Measurements from ENCODE around the gene LYRM4. TPM values are rescaled to one million over a fixed set of nuclear protein-coding genes. Genes with fewer than 3 reads are reported as not detected.

Gene LYRM4
- total RNA-seq, 2 experiments from 2014 or later = 21.2 to 22.7 TPM

DNA sequence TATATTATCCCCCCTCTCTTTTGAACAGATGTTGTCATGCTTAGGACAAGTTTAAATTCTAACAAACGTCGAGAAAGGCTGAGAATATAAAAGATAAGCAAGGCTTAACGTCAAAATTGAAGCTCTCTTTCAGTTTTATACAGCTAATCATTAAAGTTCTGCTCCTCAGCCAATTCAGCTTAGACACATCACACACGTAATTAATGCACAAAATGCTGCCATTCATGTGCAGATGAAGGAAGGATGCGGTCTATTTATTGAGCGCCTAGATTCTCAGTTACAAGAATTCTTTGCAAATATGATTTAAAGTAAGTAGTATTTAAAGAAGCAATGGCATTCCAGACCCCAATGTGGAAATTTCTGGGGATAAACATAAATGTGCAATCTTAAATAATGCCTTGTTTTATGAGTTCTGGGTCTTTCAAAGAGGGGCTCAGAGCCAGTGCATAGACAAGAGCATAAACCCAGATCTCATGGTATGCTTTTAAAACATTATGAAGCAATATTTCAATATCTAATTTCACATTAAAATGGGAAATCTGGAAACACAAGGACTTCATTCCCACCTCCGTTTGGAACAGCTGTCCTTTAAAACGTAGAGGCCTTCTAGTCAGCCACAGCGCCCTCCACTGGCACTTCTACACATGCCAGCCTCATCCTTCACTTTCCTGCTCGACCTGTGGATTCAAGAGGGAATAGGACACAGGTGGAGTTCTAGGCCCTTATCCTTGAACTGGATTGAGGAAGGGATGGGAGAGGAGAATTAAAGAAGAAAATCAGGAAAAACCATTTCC, 85.8 kb downstream of the LYRM4 start:
- Mint-ChIP-seq H3K4me3 (peak overlapping the region; percentile 57), H3K27ac (peak overlapping the region; percentile 89)
- peak; percentile 39 for DNase-seq

DNA sequence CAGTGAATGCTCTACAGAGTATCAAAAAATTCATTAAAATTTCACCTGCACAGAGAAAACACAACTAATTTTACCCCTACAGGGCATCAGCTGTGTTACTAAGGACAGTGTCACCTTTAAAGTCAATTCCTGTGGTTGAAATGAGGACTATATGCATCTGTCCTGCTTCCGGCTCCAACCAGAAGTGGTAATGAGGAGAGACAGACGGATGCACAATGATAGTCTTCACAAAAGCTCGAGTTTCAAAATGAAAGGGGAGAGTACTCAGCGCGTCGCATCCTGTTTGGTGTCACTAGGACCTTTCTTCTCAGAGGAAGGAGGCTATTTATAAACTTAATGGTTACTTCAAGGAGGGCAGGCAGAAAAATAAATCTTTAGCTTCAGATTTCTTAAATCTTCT, 86.5 kb downstream of the LYRM4 start:
- ChIA-PET POLR2A (interaction anchor here (0.6 to 3.0 kb wide), 15 partner anchors 9 to 171 kb away, joined by 3 to 28 read pairs (median 4); partner anchors contain the start of genes FARS2, LYRM4 and RPP40), CTCF (interaction anchor here (0.8 to 2.0 kb wide), 18 partner anchors 9 to 205 kb away, joined by 3 to 18 read pairs (median 4); no protein-coding TSS in a partner anchor)
- no peaks in the 10 kb centered on the region for H3K27me3 Mint-ChIP-seq
- peaks cover 1% of the 10 kb centered on the region for H3K36me3 Mint-ChIP-seq (ENCODE audit: low read depth)
- peak overlapping the region; percentile 57 for H3K4me3 Mint-ChIP-seq
- peak overlapping the region; percentile 89 for H3K27ac Mint-ChIP-seq
- peak; percentile 79 for DNase-seq
- H3K9me3 Mint-ChIP-seq = no peaks in the 10 kb centered on the region
- H3K4me1 Mint-ChIP-seq = peaks cover 50% of the 10 kb centered on the region

More for the DNA sequence above, 85.8 kb downstream of the LYRM4 start:
- Mint-ChIP-seq H3K4me1 (peaks cover 54% of the 10 kb centered on the region), H3K36me3 (ENCODE audit: low read depth) (peaks cover 3% of the 10 kb centered on the region), H3K27me3 (no peaks in the 10 kb centered on the region), H3K9me3 (no peaks in the 10 kb centered on the region)
- CTCF ChIA-PET = interaction anchor here (0.8 to 2.0 kb wide), 17 partner anchors 10 to 205 kb away, joined by 3 to 18 read pairs (median 3); no protein-coding TSS in a partner anchor
- POLR2A ChIA-PET = interaction anchor here (0.9 to 3.0 kb wide), 14 partner anchors 8 to 172 kb away, joined by 3 to 28 read pairs (median 4); partner anchors contain the start of genes FARS2, LYRM4 and RPP40

DNA sequence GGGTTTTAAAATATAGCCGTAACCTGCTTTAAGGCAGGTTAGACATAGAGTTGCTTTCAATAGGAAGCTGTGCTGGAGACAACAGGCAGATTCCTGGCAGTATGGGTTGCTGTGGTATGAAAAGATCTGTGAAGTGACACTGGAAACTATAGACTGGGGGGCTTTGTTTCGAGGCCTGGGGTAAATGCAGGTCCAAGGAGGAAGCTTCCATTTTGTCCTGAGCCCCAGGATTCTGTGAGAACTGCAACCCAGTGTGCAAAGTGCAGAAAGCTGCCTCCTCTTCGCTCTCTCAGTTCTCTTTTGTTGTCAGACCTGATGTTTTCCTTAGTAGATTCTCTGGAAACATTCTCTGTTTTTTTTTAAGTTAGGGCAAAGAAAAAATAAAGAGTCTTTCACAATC, 86.9 kb downstream of the LYRM4 start:
- H3K4me1 Mint-ChIP-seq = peaks cover 48% of the 10 kb centered on the region
- peak overlapping the region; percentile 57 for H3K4me3 Mint-ChIP-seq
- no peaks in the 10 kb centered on the region for H3K36me3 Mint-ChIP-seq (ENCODE audit: low read depth)
- no peak for DNase-seq
- H3K9me3 Mint-ChIP-seq = no peaks in the 10 kb centered on the region
- POLR2A ChIA-PET = interaction anchor here (0.6 to 3.0 kb wide), 12 partner anchors 8 to 170 kb away, joined by 3 to 28 read pairs (median 4); partner anchors contain the start of genes FARS2, LYRM4 and RPP40
- CTCF ChIA-PET = interaction anchor here (0.8 to 2.0 kb wide), 14 partner anchors 9 to 171 kb away, joined by 3 to 18 read pairs (median 4); no protein-coding TSS in a partner anchor
- peak overlapping the region; percentile 89 for H3K27ac Mint-ChIP-seq
- no peaks in the 10 kb centered on the region for H3K27me3 Mint-ChIP-seq

DNA sequence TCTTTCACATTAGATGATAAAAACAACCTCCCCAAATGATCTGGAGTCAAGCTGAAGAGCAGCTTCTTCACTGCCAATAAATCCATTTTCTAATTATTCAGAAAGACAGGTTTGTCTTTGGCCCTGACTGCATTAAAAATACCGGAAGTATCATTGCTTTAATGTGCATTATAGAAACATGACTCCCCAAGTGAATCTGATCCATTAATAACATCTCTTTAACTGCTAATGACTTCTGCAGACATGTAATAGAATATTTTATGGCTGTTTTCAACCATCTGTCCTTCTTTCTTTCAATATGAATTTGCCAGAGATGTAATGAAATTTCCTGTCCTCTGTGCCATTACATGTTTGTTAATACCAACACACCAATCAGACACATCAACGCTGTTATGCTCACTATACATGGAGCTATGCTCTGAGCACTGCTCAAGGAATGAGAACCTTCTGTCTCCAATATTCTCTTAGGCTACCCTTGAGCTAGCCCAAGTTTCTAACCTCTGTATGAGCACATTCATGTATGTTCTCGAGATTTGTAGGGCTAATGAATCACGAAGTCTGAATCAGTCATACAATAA, 87.8 kb downstream of the LYRM4 start:
- no peak for DNase-seq
- Mint-ChIP-seq H3K27ac (peak overlapping the region; percentile 89), H3K4me3 (no peak overlapping the region), H3K9me3 (no peaks in the 10 kb centered on the region), H3K4me1 (peaks cover 45% of the 10 kb centered on the region), H3K36me3 (ENCODE audit: low read depth) (no peaks in the 10 kb centered on the region), H3K27me3 (no peaks in the 10 kb centered on the region)
- CTCF ChIA-PET = interaction anchor here (1.6 to 2.0 kb wide), 2 partner anchors 8 to 29 kb away, joined by 9 read pairs; no protein-coding TSS in a partner anchor
- POLR2A ChIA-PET = interaction anchor here (1.0 to 3.0 kb wide), 2 partner anchors 20 to 130 kb away, joined by 3 to 20 read pairs; no protein-coding TSS in a partner anchor

DNA sequence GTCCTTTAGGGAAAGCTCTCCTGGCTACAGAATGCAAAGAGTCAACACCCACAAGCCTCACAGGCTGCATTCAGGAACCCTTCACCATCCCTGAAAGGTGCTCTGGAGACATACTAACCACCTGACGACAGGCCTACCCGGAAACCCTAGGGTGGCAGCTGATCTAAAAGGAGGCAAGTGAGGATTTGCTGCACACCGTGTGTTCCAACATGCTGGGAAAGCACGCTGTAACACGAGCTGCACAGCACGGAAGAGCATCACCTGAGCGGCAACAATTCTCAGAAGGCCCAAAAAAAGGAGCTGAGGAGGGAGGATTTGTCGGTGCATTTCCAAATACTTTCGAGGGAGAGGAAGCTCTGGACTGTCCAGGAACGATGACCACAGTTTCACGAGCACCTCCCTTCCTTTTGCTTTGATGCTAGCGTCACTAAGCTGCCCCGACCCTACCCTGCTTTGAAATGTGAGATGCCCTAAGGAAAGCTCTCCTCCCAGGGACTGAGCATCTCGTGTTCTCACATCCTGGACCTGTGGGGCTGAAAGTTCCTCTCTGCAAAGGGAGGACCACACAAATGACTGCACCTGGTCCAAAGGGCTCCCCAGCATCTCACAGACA, 88.6 kb downstream of the LYRM4 start:
- Mint-ChIP-seq H3K9me3 (no peaks in the 10 kb centered on the region), H3K36me3 (ENCODE audit: low read depth) (no peaks in the 10 kb centered on the region), H3K4me3 (no peak overlapping the region), H3K4me1 (peaks cover 41% of the 10 kb centered on the region), H3K27ac (no peak overlapping the region), H3K27me3 (no peaks in the 10 kb centered on the region)
- no peak for DNase-seq
- POLR2A ChIA-PET = interaction anchor here (1.0 kb wide), 1 partner anchor 21 kb away, joined by 3 read pairs; no protein-coding TSS in a partner anchor
- CTCF ChIA-PET = interaction anchor here (1.6 kb wide), 1 partner anchor 28 kb away, joined by 9 read pairs; no protein-coding TSS in a partner anchor

DNA sequence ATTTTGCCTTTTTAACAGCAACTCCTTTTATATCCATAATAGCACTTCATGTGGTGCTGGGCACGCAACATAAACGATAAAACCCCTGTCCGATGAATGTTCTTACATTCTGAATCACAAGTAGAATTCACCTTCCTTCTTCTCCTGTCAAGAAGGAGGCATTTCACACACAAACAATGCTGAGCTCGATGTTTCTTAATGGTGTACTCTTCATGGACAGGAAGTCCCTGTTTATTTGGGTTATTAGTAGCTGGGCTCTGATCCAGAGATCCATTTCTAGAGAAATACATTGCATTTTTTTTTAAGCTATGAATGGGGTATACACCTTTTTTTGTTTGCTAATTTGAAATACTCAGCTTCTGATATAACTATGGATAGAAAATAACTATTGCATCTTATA, 93.2 kb downstream of the LYRM4 start:
- Mint-ChIP-seq H3K27me3 (no peaks in the 10 kb centered on the region), H3K9me3 (no peaks in the 10 kb centered on the region), H3K4me3 (no peak overlapping the region), H3K36me3 (ENCODE audit: low read depth) (no peaks in the 10 kb centered on the region), H3K27ac (no peak overlapping the region), H3K4me1 (peaks cover 6% of the 10 kb centered on the region)
- CTCF ChIA-PET = interaction anchor here (4.0 kb wide), 1 partner anchor 24 kb away, joined by 14 read pairs; no protein-coding TSS in a partner anchor
- DNase-seq = no peak
- POLR2A ChIA-PET = no interaction called here

DNA sequence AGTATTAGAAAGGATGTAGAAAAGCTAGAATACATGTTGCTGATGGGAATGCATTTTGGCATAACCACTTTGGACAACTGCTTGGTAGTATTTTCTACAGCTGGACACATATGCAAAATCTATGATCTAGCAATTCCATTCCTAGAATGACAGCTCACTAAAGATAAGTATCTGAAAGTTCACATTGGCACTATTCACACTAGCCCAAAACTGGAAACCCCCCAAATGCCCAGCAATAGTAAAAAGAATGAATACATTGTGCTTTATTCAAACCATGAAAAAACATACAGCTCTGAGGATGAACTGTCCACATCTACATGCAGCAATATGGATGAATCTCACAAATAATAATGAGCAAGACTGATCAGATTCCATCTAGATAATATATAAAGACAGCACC, 96.7 kb downstream of the LYRM4 start:
- H3K36me3 Mint-ChIP-seq (ENCODE audit: low read depth) = no peaks in the 10 kb centered on the region
- ChIA-PET POLR2A (no interaction called here), CTCF (interaction anchor here (2.1 to 4.0 kb wide), 2 partner anchors 10 to 20 kb away, joined by 9 to 14 read pairs; no protein-coding TSS in a partner anchor)
- H3K4me1 Mint-ChIP-seq = peaks cover 10% of the 10 kb centered on the region
- no peaks in the 10 kb centered on the region for H3K9me3 Mint-ChIP-seq
- no peak for DNase-seq
- no peak overlapping the region for H3K4me3 Mint-ChIP-seq
- no peak overlapping the region for H3K27ac Mint-ChIP-seq
- H3K27me3 Mint-ChIP-seq = no peaks in the 10 kb centered on the region

DNA sequence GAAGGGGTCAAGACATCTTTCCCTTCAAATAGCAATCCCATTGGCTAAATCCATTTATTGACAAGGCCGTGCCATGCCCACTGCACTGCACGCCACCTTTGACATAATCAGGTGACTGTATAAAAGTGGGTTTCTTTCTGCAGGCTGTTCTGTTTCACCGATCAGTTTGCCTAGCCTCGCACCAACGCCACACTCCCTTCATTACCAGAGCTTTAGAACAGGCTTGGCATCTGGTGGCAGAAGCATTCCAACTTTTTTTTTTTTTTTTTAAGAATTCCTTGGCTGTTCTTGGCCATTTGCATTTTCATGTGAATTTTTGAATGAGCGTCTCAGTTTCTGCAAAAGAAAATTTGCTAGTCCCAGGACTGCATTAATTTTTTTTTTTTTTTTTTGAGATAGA, 97.5 kb downstream of the LYRM4 start:
- H3K27me3 Mint-ChIP-seq = no peaks in the 10 kb centered on the region
- no peaks in the 10 kb centered on the region for H3K9me3 Mint-ChIP-seq
- ChIA-PET POLR2A (no interaction called here), CTCF (no interaction called here)
- no peaks in the 10 kb centered on the region for H3K36me3 Mint-ChIP-seq (ENCODE audit: low read depth)
- H3K27ac Mint-ChIP-seq = no peak overlapping the region
- H3K4me3 Mint-ChIP-seq = no peak overlapping the region
- DNase-seq = no peak
- H3K4me1 Mint-ChIP-seq = peaks cover 10% of the 10 kb centered on the region

DNA sequence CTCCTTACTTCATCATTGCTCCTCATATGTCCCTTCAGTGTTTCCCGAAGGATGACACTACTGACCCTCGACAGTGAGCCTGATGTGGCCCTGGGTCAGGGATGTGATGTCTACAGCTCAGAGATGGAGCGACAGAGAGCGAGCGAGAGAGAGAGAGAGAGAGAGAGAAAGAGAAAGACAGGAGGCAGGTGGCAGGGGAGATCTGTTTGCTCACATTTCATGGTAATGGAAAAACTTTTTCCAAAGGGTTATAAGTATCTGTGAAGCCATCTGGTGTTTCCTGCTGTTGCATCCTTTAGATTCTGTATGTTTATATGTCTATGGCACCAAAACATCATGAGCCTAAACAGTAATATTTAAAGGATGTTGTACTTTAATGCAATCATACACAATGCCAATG, 98.4 kb downstream of the LYRM4 start:
- H3K27me3 Mint-ChIP-seq = no peaks in the 10 kb centered on the region
- H3K4me3 Mint-ChIP-seq = no peak overlapping the region
- H3K9me3 Mint-ChIP-seq = no peaks in the 10 kb centered on the region
- H3K27ac Mint-ChIP-seq = no peak overlapping the region
- DNase-seq = no peak
- CTCF ChIA-PET = no interaction called here
- no peaks in the 10 kb centered on the region for H3K36me3 Mint-ChIP-seq (ENCODE audit: low read depth)
- POLR2A ChIA-PET = no interaction called here
- peaks cover 10% of the 10 kb centered on the region for H3K4me1 Mint-ChIP-seq

DNA sequence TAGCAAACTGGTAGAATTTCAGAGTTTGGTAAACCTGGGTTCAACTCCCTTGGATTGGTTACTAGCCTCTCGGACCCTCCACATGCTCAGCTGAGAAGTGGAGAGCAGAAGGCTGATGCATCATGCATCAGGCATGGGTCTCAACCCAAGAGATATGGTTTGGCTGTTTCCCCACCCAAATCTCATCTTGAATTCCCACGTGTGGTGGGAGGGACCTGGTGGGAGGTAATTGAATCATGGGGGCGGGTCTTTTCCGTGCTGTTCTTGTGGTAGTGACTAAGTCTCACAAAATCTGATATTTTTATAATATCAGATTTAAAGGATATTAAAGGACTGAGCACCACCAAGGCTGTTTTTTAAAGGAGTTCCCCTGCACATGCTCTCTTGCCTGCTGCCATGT, 100.5 kb downstream of the LYRM4 start:
- ChIA-PET CTCF (no interaction called here), POLR2A (interaction anchor here (1.4 kb wide), 1 partner anchor 14 kb away, joined by 3 read pairs; no protein-coding TSS in a partner anchor)
- H3K9me3 Mint-ChIP-seq = no peaks in the 10 kb centered on the region
- peaks cover 10% of the 10 kb centered on the region for H3K4me1 Mint-ChIP-seq
- no peak for DNase-seq
- H3K36me3 Mint-ChIP-seq (ENCODE audit: low read depth) = no peaks in the 10 kb centered on the region
- no peaks in the 10 kb centered on the region for H3K27me3 Mint-ChIP-seq
- H3K27ac Mint-ChIP-seq = no peak overlapping the region
- H3K4me3 Mint-ChIP-seq = no peak overlapping the region

DNA sequence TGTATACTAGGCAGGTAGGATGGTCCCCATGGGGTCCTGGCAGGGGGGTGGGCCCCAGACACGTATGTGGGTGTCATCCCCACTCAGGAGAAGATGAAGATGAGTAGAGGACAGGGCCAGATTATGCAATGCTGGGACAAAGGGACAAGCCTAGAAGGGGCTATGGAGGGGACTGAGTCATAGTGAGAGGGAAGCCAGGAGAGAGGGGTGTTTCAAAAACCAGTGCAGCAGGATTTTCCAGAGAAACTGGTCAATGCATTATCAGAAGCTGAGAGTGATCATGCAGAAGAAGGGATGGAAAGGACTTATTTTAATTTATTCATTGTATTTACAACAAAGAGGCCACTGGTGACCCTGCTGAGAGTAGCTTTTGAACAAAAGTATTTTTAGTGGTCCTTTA, 101.6 kb downstream of the LYRM4 start:
- H3K9me3 Mint-ChIP-seq = no peaks in the 10 kb centered on the region
- H3K27ac Mint-ChIP-seq = no peak overlapping the region
- DNase-seq = no peak
- ChIA-PET POLR2A (no interaction called here), CTCF (no interaction called here)
- no peak overlapping the region for H3K4me3 Mint-ChIP-seq
- H3K4me1 Mint-ChIP-seq = peaks cover 5% of the 10 kb centered on the region
- H3K27me3 Mint-ChIP-seq = no peaks in the 10 kb centered on the region
- H3K36me3 Mint-ChIP-seq (ENCODE audit: low read depth) = no peaks in the 10 kb centered on the region

DNA sequence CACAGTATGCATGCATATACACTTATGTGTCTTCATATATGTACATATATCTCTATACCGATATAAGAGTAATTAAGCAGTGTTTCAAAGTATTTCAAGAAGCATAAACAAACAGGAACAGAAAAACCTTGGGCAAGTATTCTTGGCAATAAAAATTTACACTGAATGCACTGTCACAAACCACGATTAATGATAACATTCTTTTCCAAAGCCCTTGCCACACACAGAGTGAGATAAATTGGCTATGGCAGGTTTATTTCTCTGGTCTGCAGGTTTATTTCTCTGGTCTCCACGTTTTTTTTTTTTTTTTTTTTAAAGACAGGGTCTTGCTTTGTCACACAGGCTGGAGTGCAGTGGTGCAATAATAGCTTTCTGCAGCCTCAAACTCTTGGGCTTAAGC, 102.6 kb downstream of the LYRM4 start:
- Mint-ChIP-seq H3K27me3 (no peaks in the 10 kb centered on the region), H3K4me3 (no peak overlapping the region), H3K36me3 (ENCODE audit: low read depth) (no peaks in the 10 kb centered on the region), H3K9me3 (no peaks in the 10 kb centered on the region), H3K27ac (no peak overlapping the region), H3K4me1 (peaks cover 3% of the 10 kb centered on the region)
- ChIA-PET POLR2A (no interaction called here), CTCF (interaction anchor here (0.7 kb wide), 1 partner anchor 33 kb away, joined by 3 read pairs; no protein-coding TSS in a partner anchor)
- DNase-seq = no peak

All from activated CD4-positive, alpha-beta memory T cell treated with anti-CD3 and anti-CD28 coated beads, Interleukin-2, amount 10 ng/mL, durations not matched to agents 7 days and 5 days (primary cell).